CD14-positive monocyte (primary cell): ENCODE data around the gene SUCLG1. TPM values are rescaled to one million over a fixed set of nuclear protein-coding genes. Genes with fewer than 3 reads are reported as not detected.

Source experiments
- DNase-seq, 3 donors: peaks; one replicate each; pipeline ENCODE4 v3.0.0-alpha.2; 2011 to 2022
- H2AFZ ChIP-seq: 2 replicates; pipeline ENCODE4 v1.6.0; 2012; ENCODE audit warnings: mild to moderate bottlenecking, low read depth, low read length, inconsistent platforms; ENCODE audit not compliant: insufficient read depth, poor library complexity, severe bottlenecking
- H3K27ac ChIP-seq, 2 donors: 1 replicate in 1 of 2; 2 replicates in 1 of 2; pipeline ENCODE4 v1.5.1; 2012 to 2013; ENCODE audit warnings: low read length in 2 of 2, control low read depth in 1 of 2, inconsistent platforms in 1 of 2, low read depth in 1 of 2, mild to moderate bottlenecking in 1 of 2
- H3K27me3 ChIP-seq, 2 donors: one replicate each; pipeline versions ENCODE4 v1.6.0 to v1.6.1; 2011 to 2013; ENCODE audit warnings: low read length in 2 of 2; ENCODE audit not compliant: control insufficient read depth in 2 of 2, insufficient read depth in 2 of 2
- H3K36me3 ChIP-seq, 2 donors: replicated peaks in 1 of 2; 1 replicate in 1 of 2; 2 replicates in 1 of 2; pipeline versions ENCODE4 v1.5.1 to v1.6.1; 2012 to 2013; ENCODE audit warnings: low read length in 2 of 2, control low read depth in 1 of 2, inconsistent platforms in 1 of 2, mild to moderate bottlenecking in 1 of 2; ENCODE audit not compliant: insufficient read depth in 2 of 2, control insufficient read depth in 1 of 2
- H3K4me1 ChIP-seq, 2 donors: 1 replicate in 1 of 2; 2 replicates in 1 of 2; pipeline versions ENCODE4 v1.5.1 to v1.6.1; 2012 to 2013; ENCODE audit warnings: low read length in 2 of 2, control low read depth in 1 of 2, inconsistent platforms in 1 of 2, mild to moderate bottlenecking in 1 of 2, moderate library complexity in 1 of 2; ENCODE audit not compliant: insufficient read depth in 2 of 2, control insufficient read depth in 1 of 2
- H3K4me2 ChIP-seq: replicated peaks from 2 replicates; pipeline ENCODE3; 2012; ENCODE audit warnings: low read length, moderate library complexity, mild to moderate bottlenecking; ENCODE audit not compliant: poor library complexity, severe bottlenecking; ENCODE audit errors: extremely low read depth
- H3K4me3 ChIP-seq, 3 experiments: fragments of 200-600 bp in 1 of 3; sonication (generic) in 1 of 3; replicated peaks in 1 of 3; 1 replicate in 2 of 3; 2 replicates in 1 of 3; pipeline ENCODE4 v1.5.1; 2011 to 2013; ENCODE audit warnings: low read length in 3 of 3, mild to moderate bottlenecking in 3 of 3, control low read depth in 2 of 3, low read depth in 2 of 3, inconsistent platforms in 1 of 3, moderate library complexity in 1 of 3
- H3K79me2 ChIP-seq: 2 replicates; pipeline ENCODE4 v1.6.0; 2012; ENCODE audit warnings: mild to moderate bottlenecking, control low read depth, inconsistent platforms, low read length, moderate library complexity; ENCODE audit not compliant: insufficient read depth
- H3K9ac ChIP-seq: 2 replicates; pipeline ENCODE4 v1.6.0; 2017; ENCODE audit warnings: low read length, mild to moderate bottlenecking; ENCODE audit not compliant: insufficient read depth, poor library complexity, severe bottlenecking
- H3K9me3 ChIP-seq, 2 donors: replicated peaks in 1 of 2; 1 replicate in 1 of 2; 2 replicates in 1 of 2; pipeline versions ENCODE4 v1.5.1 to v1.6.1; 2012 to 2013; ENCODE audit warnings: low read length in 2 of 2, control low read depth in 1 of 2; ENCODE audit not compliant: control insufficient read depth in 1 of 2, insufficient read depth in 1 of 2
- H4K20me1 ChIP-seq: 2 replicates; pipeline ENCODE4 v1.6.0; 2012; ENCODE audit warnings: mild to moderate bottlenecking, low read length, control low read depth, moderate library complexity; ENCODE audit not compliant: insufficient read depth
- H3K27ac Mint-ChIP-seq, 7 donors: one replicate each; pipeline ENCODE4 v1.8.0; 2020; ENCODE audit warnings: mild to moderate bottlenecking in 7 of 7, mixed read lengths in 7 of 7, moderate library complexity in 6 of 7, inconsistent platforms in 2 of 7
- H3K27me3 Mint-ChIP-seq, 3 donors: one replicate each; pipeline ENCODE4 v1.8.0; 2021 to 2022; ENCODE audit warnings: low read depth in 3 of 3, mild to moderate bottlenecking in 3 of 3, mixed read lengths in 3 of 3, moderate library complexity in 3 of 3, inconsistent platforms in 1 of 3
- H3K36me3 Mint-ChIP-seq, 2 donors: one replicate each; pipeline ENCODE4 v1.8.0; 2020; ENCODE audit warnings: mixed read lengths in 2 of 2, inconsistent platforms in 1 of 2, mild to moderate bottlenecking in 1 of 2
- H3K4me1 Mint-ChIP-seq: one replicate; pipeline ENCODE4 v1.8.0; 2020; ENCODE audit warnings: mild to moderate bottlenecking, mixed read lengths
- H3K4me3 Mint-ChIP-seq, 2 donors: one replicate each; pipeline ENCODE4 v1.8.0; 2020; ENCODE audit warnings: mild to moderate bottlenecking in 2 of 2, mixed read lengths in 2 of 2, moderate library complexity in 1 of 2
- H3K9me3 Mint-ChIP-seq, 7 donors: one replicate each; pipeline ENCODE4 v1.8.0; 2020 to 2022; ENCODE audit warnings: mixed read lengths in 7 of 7, mild to moderate bottlenecking in 6 of 7, moderate library complexity in 6 of 7, inconsistent platforms in 2 of 7
- CTCF ChIP-seq: fragments of 200-600 bp; IDR thresholded peaks from one replicate; pipeline ENCODE4 v1.8.0; 2022; ENCODE audit warnings: antibody characterized with exemption, mild to moderate bottlenecking
- WGBS: methylation state at CpG from one replicate; pipeline ENCODE4 v1.1.5; 2013; ENCODE audit warnings: missing lambda C conversion rate; ENCODE audit not compliant: insufficient coverage; 5-methylcytosine and 5-hydroxymethylcytosine counted together
- intact Hi-C, 2 donors: fragments of 100-400 bp; cut with micrococcal nuclease; formaldehyde crosslinking; loops; one replicate each; pipeline versions ENCODE4 v1.15.0 to v1.15.1; 2023
- polyA plus RNA-seq, 3 donors: library from polyadenylated mRNA; depleted of rRNA in 1 of 3; unstranded in 2 of 3; stranded (reverse) in 1 of 3; fragments of 300-500 nt in 2 of 3; fragments of >200 nt in 1 of 3; fragmentation: Illumina TruSeq in 2 of 3; gene quantifications; 1 replicate in 2 of 3; 2 replicates in 1 of 3; pipeline ENCODE4 v1.2.3, GENCODE V29; 2012 to 2021

Gene SUCLG1
- polyA plus RNA-seq, 3 donors: 24.9 to 114 (median 98.9) TPM

GRCh38 chr2:84389794-84390193 lies 69.3 kb downstream of the SUCLG1 start:
- Histone ChIP-seq H3K79me2 (no peaks in the 10 kb centered on the region), H3K27me3 (no peaks in the 10 kb centered on the region), H4K20me1 (no peaks in the 10 kb centered on the region), H3K4me3 (no peak overlapping the region), H3K4me2 (no peak overlapping the region), H2AFZ (no peak overlapping the region), H3K9ac (no peak overlapping the region), H3K36me3 (no peaks in the 10 kb centered on the region), H3K4me1 (no peaks in the 10 kb centered on the region), H3K9me3 (peaks cover 0 to 9% of the 10 kb centered on the region in 2 donors), H3K27ac (no peak overlapping the region)
- WGBS: 67% methylated on average over 1 of the region's 1 CpG
- Mint-ChIP-seq H3K36me3 (no peaks in the 10 kb centered on the region), H3K27ac (no peak overlapping the region), H3K4me1 (no peaks in the 10 kb centered on the region), H3K27me3 (peaks cover 1 to 4% (median 2%) of the 10 kb centered on the region in 3 donors), H3K9me3 (peaks cover 0 to 8% (median 2%) of the 10 kb centered on the region in 7 donors), H3K4me3 (no peak overlapping the region)
- no peak for TF ChIP-seq CTCF
- intact Hi-C loops: no loop called here
- DNase-seq: no peak

GRCh38 chr2:84388921-84389490 lies 70.1 kb downstream of the SUCLG1 start:
- no peak overlapping the region for H3K4me3 Mint-ChIP-seq
- Histone ChIP-seq H3K36me3 (no peaks in the 10 kb centered on the region), H3K4me3 (no peak overlapping the region), H3K79me2 (no peaks in the 10 kb centered on the region), H3K27ac (no peak overlapping the region), H3K27me3 (no peaks in the 10 kb centered on the region), H3K9me3 (peaks cover 0 to 9% of the 10 kb centered on the region in 2 donors), H3K9ac (no peak overlapping the region), H2AFZ (no peak overlapping the region), H3K4me1 (no peaks in the 10 kb centered on the region), H4K20me1 (no peaks in the 10 kb centered on the region), H3K4me2 (no peak overlapping the region)
- no peak overlapping the region for H3K27ac Mint-ChIP-seq
- intact Hi-C loops: no loop called here
- peaks cover 1 to 4% (median 2%) of the 10 kb centered on the region in 3 donors for H3K27me3 Mint-ChIP-seq
- 96% methylated on average over 7 of the region's 9 CpGs for WGBS
- H3K9me3 Mint-ChIP-seq: peaks cover 0 to 8% (median 2%) of the 10 kb centered on the region in 7 donors
- H3K4me1 Mint-ChIP-seq: no peaks in the 10 kb centered on the region
- no peak for TF ChIP-seq CTCF
- H3K36me3 Mint-ChIP-seq: no peaks in the 10 kb centered on the region
- DNase-seq: no peak
